Measurements from ENCODE around the gene SPPL3.
"Not testable (repeated sequence)": the region's sequence is repeated elsewhere in the genome, so short reads cannot be mapped to it uniquely, and the experiment has no call there.

SPPL3 gene

DNA sequence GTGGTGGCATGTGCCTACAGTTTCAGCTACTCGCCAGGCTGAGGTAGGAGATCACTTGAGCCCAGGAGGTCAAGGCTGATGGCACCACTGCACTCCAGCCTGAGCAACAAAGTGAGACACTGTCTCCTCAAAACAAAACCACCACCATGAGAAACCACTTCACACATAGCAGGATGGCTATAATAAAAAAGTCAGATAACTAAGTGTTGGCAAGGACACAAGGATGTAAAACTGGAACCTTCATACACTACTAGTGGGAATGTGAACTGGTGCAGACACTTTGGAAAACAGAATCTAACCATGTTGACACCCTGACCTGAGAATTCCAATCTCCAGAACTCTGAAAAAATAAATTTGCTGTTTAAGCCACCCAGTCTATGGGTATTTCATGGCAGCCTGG, 110.8 kb downstream of the SPPL3 start:
- Histone ChIP-seq H3K9me3 (ENCODE audit: control insufficient read depth, insufficient read depth, low read depth, low read length) (no peaks in the 10 kb centered on the region), H3K27ac (ENCODE audit: extremely low read depth, low read depth, low read length) (no peak overlapping the region), H3K4me1 (ENCODE audit: control insufficient read depth, insufficient read depth, low read length) (no peaks in the 10 kb centered on the region), H3K4me3 (ENCODE audit: low read depth, low read length) (no peak overlapping the region), H3K36me3 (ENCODE audit: control insufficient read depth in 2 of 2, insufficient read depth in 1 of 2, low read length in 2 of 2) (no peaks in the 10 kb centered on the region)
- CTCF ChIA-PET: interaction anchor here (0.6 kb wide), 1 partner anchor 151 kb away, joined by 4 read pairs; no protein-coding TSS in a partner anchor
- TF ChIP-seq ZNF184 (tag by site-specific recombination; IDR thresholded peaks at IDR 0.05) (peak; percentile 99), ZNF654 (tag by site-specific recombination; IDR thresholded peaks at IDR 0.05; ENCODE audit: low read depth) (no peak), ZIC2 (tag by site-specific recombination; IDR thresholded peaks at IDR 0.05) (peak; percentile 24; the same call in 1 of the 2 replicates), ZNF76 (tag by site-specific recombination; IDR thresholded peaks at IDR 0.05; ENCODE audit: borderline replicate concordance, low read depth) (no peak), SETDB1 (IDR thresholded peaks at IDR 0.05; ENCODE audit: insufficient read length, low read length) (peak; percentile 43)
- TF ChIP-seq, protein P1, sequence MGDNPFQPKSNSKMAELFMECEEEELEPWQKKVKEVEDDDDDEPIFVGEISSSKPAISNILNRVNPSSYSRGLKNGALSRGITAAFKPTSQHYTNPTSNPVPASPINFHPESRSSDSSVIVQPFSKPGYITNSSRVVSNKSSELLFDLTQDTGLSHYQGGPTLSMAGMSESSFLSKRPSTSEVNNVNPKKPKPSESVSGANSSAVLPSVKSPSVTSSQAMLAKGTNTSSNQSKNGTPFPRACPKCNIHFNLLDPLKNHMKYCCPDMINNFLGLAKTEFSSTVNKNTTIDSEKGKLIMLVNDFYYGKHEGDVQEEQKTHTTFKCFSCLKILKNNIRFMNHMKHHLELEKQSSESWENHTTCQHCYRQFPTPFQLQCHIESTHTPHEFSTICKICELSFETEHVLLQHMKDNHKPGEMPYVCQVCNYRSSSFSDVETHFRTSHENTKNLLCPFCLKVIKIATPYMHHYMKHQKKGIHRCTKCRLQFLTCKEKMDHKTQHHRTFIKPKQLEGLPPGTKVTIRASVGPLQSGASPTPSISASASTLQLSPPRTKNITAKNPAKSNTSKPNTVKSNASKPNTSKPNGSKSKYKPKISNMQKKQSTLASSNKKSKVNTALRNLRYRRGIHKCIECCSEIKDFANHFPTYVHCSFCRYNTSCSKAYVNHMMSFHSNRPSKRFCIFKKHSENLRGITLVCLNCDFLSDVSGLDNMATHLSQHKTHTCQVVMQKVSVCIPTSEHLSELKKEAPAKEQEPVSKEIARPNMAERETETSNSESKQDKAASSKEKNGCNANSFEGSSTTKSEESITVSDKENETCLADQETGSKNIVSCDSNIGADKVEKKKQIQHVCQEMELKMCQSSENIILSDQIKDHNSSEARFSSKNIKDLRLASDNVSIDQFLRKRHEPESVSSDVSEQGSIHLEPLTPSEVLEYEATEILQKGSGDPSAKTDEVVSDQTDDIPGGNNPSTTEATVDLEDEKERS (tag by site-specific recombination; IDR thresholded peaks at IDR 0.05): 0 out of 2 replicates have a peak, but pooled peaks have one; percentile 11
- POLR2A ChIA-PET: no interaction called here

DNA sequence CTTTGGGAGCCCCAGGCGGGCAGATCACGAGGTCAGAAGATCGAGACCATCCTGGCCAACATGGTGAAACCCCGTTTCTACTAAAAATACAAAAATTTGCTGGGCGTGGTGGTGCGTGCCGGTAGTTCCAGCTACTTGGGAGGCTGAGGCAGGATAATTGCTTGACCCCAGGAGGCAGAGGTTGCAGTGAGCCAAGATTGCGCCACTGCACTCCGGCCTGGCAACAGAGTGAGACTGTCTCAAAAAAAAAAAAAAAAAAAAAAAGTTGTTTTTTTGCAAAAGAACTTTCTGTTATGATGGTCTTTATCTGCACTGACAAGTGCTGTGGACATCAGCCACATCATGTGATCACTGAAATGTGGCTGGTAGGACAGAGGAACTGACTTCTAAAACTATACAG, 111.7 kb downstream of the SPPL3 start:
- POLR2A ChIA-PET: interaction anchor here (0.7 kb wide), 1 partner anchor 158 kb away, joined by 8 read pairs; no protein-coding TSS in a partner anchor
- CTCF ChIA-PET: not testable (repeated sequence)

DNA sequence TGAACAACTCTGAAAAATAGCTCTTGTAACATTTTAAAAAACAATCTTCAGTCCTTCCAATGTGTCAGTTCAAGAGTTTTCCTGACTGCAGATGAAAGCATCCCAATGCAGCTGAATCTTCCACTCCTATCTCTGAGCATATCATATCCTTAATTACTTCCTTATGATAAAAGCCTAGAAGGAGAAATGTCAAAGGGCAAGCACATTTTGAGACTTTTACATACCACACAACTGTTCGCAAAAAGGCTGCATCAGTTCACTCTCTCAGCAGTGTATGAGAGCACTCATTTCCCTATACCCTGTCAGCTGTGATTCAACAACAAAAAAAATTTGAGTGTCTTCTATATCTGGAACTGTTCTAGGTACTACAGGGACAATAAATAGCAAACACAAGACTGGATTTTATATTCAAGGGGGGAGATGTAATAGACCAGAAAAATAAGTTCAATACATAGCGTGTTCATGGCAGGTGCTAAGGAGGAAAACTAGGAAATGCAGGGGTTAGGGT, 112.4 kb downstream of the SPPL3 start:
- ChIA-PET POLR2A (no interaction called here), CTCF (no interaction called here)
- Histone ChIP-seq H3K9me3 (ENCODE audit: control insufficient read depth, insufficient read depth, low read depth, low read length) (no peaks in the 10 kb centered on the region), H3K36me3 (ENCODE audit: control insufficient read depth in 2 of 2, insufficient read depth in 1 of 2, low read length in 2 of 2) (no peaks in the 10 kb centered on the region), H3K4me3 (ENCODE audit: low read depth, low read length) (no peak overlapping the region), H3K27ac (ENCODE audit: extremely low read depth, low read depth, low read length) (no peak overlapping the region), H3K4me1 (ENCODE audit: control insufficient read depth, insufficient read depth, low read length) (no peaks in the 10 kb centered on the region)
- TF ChIP-seq ZFP37 (tag by site-specific recombination; IDR thresholded peaks at IDR 0.05) (no peak), ZXDB (tag by site-specific recombination; IDR thresholded peaks at IDR 0.05) (no peak), ZNF221 (tag by site-specific recombination; IDR thresholded peaks at IDR 0.05; ENCODE audit: borderline replicate concordance) (no peak)
- TF ChIP-seq, protein P2, sequence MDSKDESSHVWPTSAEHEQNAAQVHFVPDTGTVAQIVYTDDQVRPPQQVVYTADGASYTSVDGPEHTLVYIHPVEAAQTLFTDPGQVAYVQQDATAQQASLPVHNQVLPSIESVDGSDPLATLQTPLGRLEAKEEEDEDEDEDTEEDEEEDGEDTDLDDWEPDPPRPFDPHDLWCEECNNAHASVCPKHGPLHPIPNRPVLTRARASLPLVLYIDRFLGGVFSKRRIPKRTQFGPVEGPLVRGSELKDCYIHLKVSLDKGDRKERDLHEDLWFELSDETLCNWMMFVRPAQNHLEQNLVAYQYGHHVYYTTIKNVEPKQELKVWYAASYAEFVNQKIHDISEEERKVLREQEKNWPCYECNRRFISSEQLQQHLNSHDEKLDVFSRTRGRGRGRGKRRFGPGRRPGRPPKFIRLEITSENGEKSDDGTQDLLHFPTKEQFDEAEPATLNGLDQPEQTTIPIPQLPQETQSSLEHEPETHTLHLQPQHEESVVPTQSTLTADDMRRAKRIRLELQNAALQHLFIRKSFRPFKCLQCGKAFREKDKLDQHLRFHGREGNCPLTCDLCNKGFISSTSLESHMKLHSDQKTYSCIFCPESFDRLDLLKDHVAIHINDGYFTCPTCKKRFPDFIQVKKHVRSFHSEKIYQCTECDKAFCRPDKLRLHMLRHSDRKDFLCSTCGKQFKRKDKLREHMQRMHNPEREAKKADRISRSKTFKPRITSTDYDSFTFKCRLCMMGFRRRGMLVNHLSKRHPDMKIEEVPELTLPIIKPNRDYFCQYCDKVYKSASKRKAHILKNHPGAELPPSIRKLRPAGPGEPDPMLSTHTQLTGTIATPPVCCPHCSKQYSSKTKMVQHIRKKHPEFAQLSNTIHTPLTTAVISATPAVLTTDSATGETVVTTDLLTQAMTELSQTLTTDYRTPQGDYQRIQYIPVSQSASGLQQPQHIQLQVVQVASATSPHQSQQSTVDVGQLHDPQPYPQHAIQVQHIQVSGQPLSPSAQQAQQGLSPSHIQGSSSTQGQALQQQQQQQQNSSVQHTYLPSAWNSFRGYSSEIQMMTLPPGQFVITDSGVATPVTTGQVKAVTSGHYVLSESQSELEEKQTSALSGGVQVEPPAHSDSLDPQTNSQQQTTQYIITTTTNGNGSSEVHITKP (tag by site-specific recombination; IDR thresholded peaks at IDR 0.05): no peak

More for the DNA sequence above, 111.7 kb downstream of the SPPL3 start:
- H3K36me3 ChIP-seq (ENCODE audit: control insufficient read depth in 2 of 2, insufficient read depth in 1 of 2, low read length in 2 of 2); H3K4me1 ChIP-seq (ENCODE audit: control insufficient read depth, insufficient read depth, low read length); H3K27ac ChIP-seq (ENCODE audit: extremely low read depth, low read depth, low read length); H3K4me3 ChIP-seq (ENCODE audit: low read depth, low read length); H3K9me3 ChIP-seq (ENCODE audit: control insufficient read depth, insufficient read depth, low read depth, low read length): not testable (repeated sequence)

DNA sequence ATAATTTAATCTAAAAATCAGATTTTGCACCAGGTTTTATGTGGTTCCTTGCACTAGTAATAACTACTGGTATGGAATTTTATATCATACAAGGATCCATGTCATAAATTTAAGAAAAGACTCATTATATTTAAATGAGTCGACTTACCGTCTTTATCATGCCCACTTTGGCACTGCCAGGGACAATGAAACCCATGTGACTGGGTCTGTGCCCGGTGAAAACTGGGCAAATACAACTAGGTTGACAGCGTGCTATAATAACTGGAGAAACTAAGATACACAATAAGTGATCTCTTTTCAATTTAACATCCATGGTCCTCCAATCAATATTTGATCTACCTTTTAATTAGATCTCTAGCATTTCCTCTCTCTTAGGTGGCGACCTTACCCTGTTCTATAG, 114.0 kb downstream of the SPPL3 start:
- Histone ChIP-seq H3K4me1 (ENCODE audit: control insufficient read depth, insufficient read depth, low read length) (no peaks in the 10 kb centered on the region), H3K27ac (ENCODE audit: extremely low read depth, low read depth, low read length) (no peak overlapping the region), H3K4me3 (ENCODE audit: low read depth, low read length) (no peak overlapping the region), H3K36me3 (ENCODE audit: control insufficient read depth in 2 of 2, insufficient read depth in 1 of 2, low read length in 2 of 2) (no peaks in the 10 kb centered on the region), H3K9me3 (ENCODE audit: control insufficient read depth, insufficient read depth, low read depth, low read length) (no peaks in the 10 kb centered on the region)
- CTCF ChIA-PET: interaction anchor here (0.6 to 0.7 kb wide), 2 partner anchors 254 to 440 kb away, joined by 3 to 4 read pairs; no protein-coding TSS in a partner anchor
- POLR2A ChIA-PET: no interaction called here
- no peak for TF ChIP-seq ZNF707 (tag by site-specific recombination; IDR thresholded peaks at IDR 0.05)

Measured in HEK293 (cell line).